ENCODE results near the gene KYNU.
"Not testable (repeated sequence)": the region's sequence is repeated elsewhere in the genome, so short reads cannot be mapped to it uniquely, and the experiment has no call there.

The KYNU gene

GRCh38 chr2:142914507-142915313 lies 37.2 kb downstream of the KYNU start:
- in situ Hi-C loops (cut with MboI; ENCODE audit: low sequenced_read_pairs): no loop called here

- in situ Hi-C loops (cut with MboI; ENCODE audit: low sequenced_read_pairs): no loop called here
These were observed 38.0 kb downstream of the KYNU start for GRCh38 chr2:142915502-142915901.

- in situ Hi-C loops (cut with MboI; ENCODE audit: low sequenced_read_pairs): no loop called here
These were observed 41.2 kb downstream of the KYNU start for GRCh38 chr2:142918624-142919023.

GRCh38 chr2:142920571-142920970 lies 43.1 kb downstream of the KYNU start:
- in situ Hi-C loops (cut with MboI; ENCODE audit: low sequenced_read_pairs): no loop called here

- in situ Hi-C loops (cut with MboI; ENCODE audit: low sequenced_read_pairs): no loop called here
These were observed 49.0 kb downstream of the KYNU start for GRCh38 chr2:142926445-142926844.

- in situ Hi-C loops (cut with MboI; ENCODE audit: low sequenced_read_pairs): no loop called here
These were observed 53.5 kb downstream of the KYNU start for GRCh38 chr2:142930835-142931398.

GRCh38 chr2:142933916-142934315 lies 56.5 kb downstream of the KYNU start:
- in situ Hi-C loops (cut with MboI; ENCODE audit: low sequenced_read_pairs): no loop called here

GRCh38 chr2:142935563-142936089 lies 58.2 kb downstream of the KYNU start:
- in situ Hi-C loops (cut with MboI; ENCODE audit: low sequenced_read_pairs): no loop called here

GRCh38 chr2:142936629-142937028 lies 59.2 kb downstream of the KYNU start:
- in situ Hi-C loops (cut with MboI; ENCODE audit: low sequenced_read_pairs): no loop called here

GRCh38 chr2:142937347-142937746 lies 59.9 kb downstream of the KYNU start:
- in situ Hi-C loops (cut with MboI; ENCODE audit: low sequenced_read_pairs): no loop called here

GRCh38 chr2:142938240-142938639 lies 60.8 kb downstream of the KYNU start:
- in situ Hi-C loops (cut with MboI; ENCODE audit: low sequenced_read_pairs): no loop called here

GRCh38 chr2:142940606-142941223 lies 63.3 kb downstream of the KYNU start:
- in situ Hi-C loops (cut with MboI; ENCODE audit: low sequenced_read_pairs): no loop called here

GRCh38 chr2:142942690-142943089 lies 65.2 kb downstream of the KYNU start:
- in situ Hi-C loops (cut with MboI; ENCODE audit: low sequenced_read_pairs): no loop called here

- in situ Hi-C loops (cut with MboI; ENCODE audit: low sequenced_read_pairs): no loop called here
These were observed 66.8 kb downstream of the KYNU start for GRCh38 chr2:142944264-142944663.

- in situ Hi-C loops (cut with MboI; ENCODE audit: low sequenced_read_pairs): no loop called here
These were observed 67.3 kb downstream of the KYNU start for GRCh38 chr2:142944721-142945120.

GRCh38 chr2:142946941-142947340 lies 69.5 kb downstream of the KYNU start:
- in situ Hi-C loops (cut with MboI; ENCODE audit: low sequenced_read_pairs): no loop called here

GRCh38 chr2:142948723-142949122 lies 71.3 kb downstream of the KYNU start:
- in situ Hi-C loops (cut with MboI; ENCODE audit: low sequenced_read_pairs): not testable (repeated sequence)

GRCh38 chr2:142950323-142950722 lies 72.9 kb downstream of the KYNU start:
- in situ Hi-C loops (cut with MboI; ENCODE audit: low sequenced_read_pairs): not testable (repeated sequence)

GRCh38 chr2:142951190-142952007 lies 73.9 kb downstream of the KYNU start:
- in situ Hi-C loops (cut with MboI; ENCODE audit: low sequenced_read_pairs): no loop called here

GRCh38 chr2:142952018-142952417 lies 74.6 kb downstream of the KYNU start:
- in situ Hi-C loops (cut with MboI; ENCODE audit: low sequenced_read_pairs): no loop called here

All from HL-60/S4 treated with retinoic acid at 250 ng/mL for 4 days and 3 days (cell line).